H1 (cell line): ENCODE measurements around the gene APOA4. TPM values are rescaled to one million over a fixed set of nuclear protein-coding genes. Genes with fewer than 3 reads are reported as not detected.

ENCODE experiments used
- CTCF ChIA-PET: fragments of 300-600 bp; sonication (Branson Sonifier 250); formaldehyde crosslinking; loops from one replicate; lab custom pipeline; 2021; ENCODE audit not compliant: partially characterized antibody; lab: Charles Lee
- POLR2A ChIA-PET: fragments of 300-600 bp; sonication (Branson Sonifier 250); formaldehyde crosslinking; loops from one replicate; lab custom pipeline; 2021; ENCODE audit warnings: inconsistent platforms; ENCODE audit not compliant: partially characterized antibody; lab: Charles Lee
- DNase-seq, 2 experiments: peaks; one replicate each; pipeline versions ENCODE4 v3.0.0 to v3.0.0-alpha.2; 2010 to 2022; ENCODE audit warnings: low spot score in 2 of 2, low read depth in 1 of 2, mixed read lengths in 1 of 2
- FAIRE-seq: peaks from 2 replicates; lab custom pipeline; 2011; peaks lifted over from hg19 to GRCh38; lab: Jason Lieb, UNC
- H2AFZ ChIP-seq: 2 replicates; pipeline ENCODE4 v1.8.1; 2012; ENCODE audit warnings: low read length, inconsistent platforms
- H2AK5ac ChIP-seq: 2 replicates; pipeline ENCODE4 v1.6.1; 2013; ENCODE audit warnings: low read depth, low read length
- H2BK120ac ChIP-seq: replicated peaks from 2 replicates; pipeline ENCODE3; 2013; ENCODE audit warnings: low read depth, low read length, inconsistent platforms
- H2BK12ac ChIP-seq: 2 replicates; pipeline ENCODE4 v1.6.1; 2013; ENCODE audit warnings: low read depth, low read length
- H2BK15ac ChIP-seq: 2 replicates; pipeline ENCODE4 v1.6.1; 2013; ENCODE audit warnings: low read length
- H2BK20ac ChIP-seq: 2 replicates; pipeline ENCODE4 v1.6.1; 2013; ENCODE audit warnings: low read length
- H2BK5ac ChIP-seq: 2 replicates; pipeline ENCODE4 v1.6.1; 2013; ENCODE audit warnings: low read depth, low read length
- H3K14ac ChIP-seq: 2 replicates; pipeline ENCODE4 v1.6.1; 2013; ENCODE audit warnings: inconsistent platforms; ENCODE audit not compliant: insufficient read length
- H3K18ac ChIP-seq: 2 replicates; pipeline ENCODE4 v1.6.1; 2013; ENCODE audit warnings: low read length; ENCODE audit errors: extremely low read depth
- H3K23ac ChIP-seq: 2 replicates; pipeline ENCODE4 v1.6.1; 2013; ENCODE audit warnings: inconsistent platforms; ENCODE audit not compliant: insufficient read length
- H3K23me2 ChIP-seq: 2 replicates; pipeline ENCODE4 v1.6.1; 2013; ENCODE audit warnings: low read depth, low read length
- H3K27ac ChIP-seq: 2 replicates; pipeline ENCODE4 v1.6.1; 2011; ENCODE audit warnings: low read depth, low read length, inconsistent platforms
- H3K27me3 ChIP-seq, 4 experiments: replicated peaks in 1 of 4; 1 replicate in 1 of 4; 2 replicates in 3 of 4; pipeline versions ENCODE4 v1.6.1 to v1.8.1; 2011 to 2013; ENCODE audit warnings: low read length in 3 of 4, mild to moderate bottlenecking in 3 of 4, inconsistent platforms in 2 of 4, mixed read lengths in 2 of 4, moderate library complexity in 1 of 4; ENCODE audit not compliant: control insufficient read depth in 3 of 4, insufficient read depth in 3 of 4; ENCODE audit errors: extremely low read depth in 1 of 4
- H3K36me3 ChIP-seq, 4 experiments: 2 replicates each; pipeline versions ENCODE4 v1.6.1 to v1.8.1; 2011 to 2013; ENCODE audit warnings: mild to moderate bottlenecking in 4 of 4, low read length in 3 of 4, moderate library complexity in 2 of 4, control low read depth in 1 of 4, inconsistent platforms in 1 of 4; ENCODE audit not compliant: insufficient read depth in 4 of 4, control insufficient read depth in 2 of 4
- H3K4ac ChIP-seq: replicated peaks from 2 replicates; pipeline ENCODE3; 2013; ENCODE audit warnings: low read length, low read depth, mixed read lengths, inconsistent platforms; ENCODE audit not compliant: insufficient read length
- H3K4me1 ChIP-seq, 4 experiments: replicated peaks in 1 of 4; 1 replicate in 1 of 4; 2 replicates in 3 of 4; pipeline versions ENCODE4 v1.6.1 to v1.8.1; 2011 to 2013; ENCODE audit warnings: low read length in 3 of 4, inconsistent platforms in 2 of 4, mixed read lengths in 1 of 4; ENCODE audit not compliant: insufficient read depth in 4 of 4, control insufficient read depth in 3 of 4
- H3K4me2 ChIP-seq, 2 experiments: 2 replicates each; pipeline versions ENCODE4 v1.6.1 to v1.8.1; 2011 to 2013; ENCODE audit warnings: low read depth in 2 of 2, low read length in 2 of 2, control low read depth in 1 of 2, inconsistent platforms in 1 of 2, mild to moderate bottlenecking in 1 of 2; ENCODE audit not compliant: insufficient read depth in 1 of 2
- H3K4me3 ChIP-seq, 4 experiments: fragments of 200-600, 300-600 bp in 1 of 4; sonication (generic), shearing (Covaris generic), sonication (Bioruptor Twin) in 1 of 4; 2 replicates each; pipeline versions ENCODE4 v1.5.1 to v1.8.1; 2011 to 2016; ENCODE audit warnings: low read length in 4 of 4, low read depth in 3 of 4, control low read depth in 2 of 4, inconsistent platforms in 2 of 4, mild to moderate bottlenecking in 2 of 4, mixed read lengths in 1 of 4, moderate library complexity in 1 of 4; ENCODE audit not compliant: insufficient read depth in 2 of 4; ENCODE audit errors: extremely low read depth in 1 of 4
- H3K56ac ChIP-seq: replicated peaks from 2 replicates; pipeline ENCODE3; 2013; ENCODE audit warnings: low read depth, mild to moderate bottlenecking, mixed read lengths, low read length, inconsistent platforms; ENCODE audit not compliant: insufficient read length
- H3K79me1 ChIP-seq: 2 replicates; pipeline ENCODE4 v1.6.1; 2013; ENCODE audit warnings: low read depth, low read length, control low read depth
- H3K79me2 ChIP-seq, 2 experiments: 2 replicates each; pipeline versions ENCODE4 v1.6.1 to v1.8.1; 2012 to 2013; ENCODE audit warnings: low read length in 2 of 2, mild to moderate bottlenecking in 2 of 2, inconsistent platforms in 1 of 2; ENCODE audit not compliant: insufficient read depth in 2 of 2, control insufficient read depth in 1 of 2
- H3K9ac ChIP-seq, 4 experiments: replicated peaks in 1 of 4; 1 replicate in 1 of 4; 2 replicates in 3 of 4; pipeline versions ENCODE4 v1.6.1 to v1.8.1; 2011 to 2013; ENCODE audit warnings: low read depth in 3 of 4, low read length in 3 of 4, control low read depth in 2 of 4, mild to moderate bottlenecking in 2 of 4, moderate library complexity in 2 of 4, inconsistent platforms in 1 of 4; ENCODE audit errors: extremely low read depth in 1 of 4
- H3K9me3 ChIP-seq, 2 experiments: 2 replicates each; pipeline versions ENCODE4 v1.6.1 to v1.8.1; 2012 to 2013; ENCODE audit warnings: mild to moderate bottlenecking in 2 of 2, moderate library complexity in 2 of 2, control low read depth in 1 of 2, inconsistent platforms in 1 of 2, low read depth in 1 of 2, low read length in 1 of 2, mixed read lengths in 1 of 2; ENCODE audit not compliant: insufficient read depth in 2 of 2
- H4K20me1 ChIP-seq, 2 experiments: replicated peaks in 1 of 2; 2 replicates each; pipeline versions ENCODE3 to v1.8.1; 2011 to 2013; ENCODE audit warnings: inconsistent platforms in 2 of 2, low read length in 2 of 2, mild to moderate bottlenecking in 1 of 2; ENCODE audit not compliant: insufficient read depth in 2 of 2, control insufficient read depth in 1 of 2
- H4K5ac ChIP-seq: 2 replicates; pipeline ENCODE4 v1.6.1; 2013; ENCODE audit warnings: low read length, low read depth, mixed read lengths, inconsistent platforms; ENCODE audit not compliant: insufficient read length
- H4K8ac ChIP-seq: 2 replicates; pipeline ENCODE4 v1.8.0; 2013; ENCODE audit warnings: mild to moderate bottlenecking, moderate library complexity, low read length, inconsistent platforms; ENCODE audit not compliant: insufficient read depth; ENCODE audit errors: extremely low read depth
- H4K91ac ChIP-seq: replicated peaks from 2 replicates; pipeline ENCODE3; 2013; ENCODE audit warnings: low read length, mixed read lengths, inconsistent platforms; ENCODE audit not compliant: insufficient read length
- JUN ChIP-seq: IDR thresholded peaks from 2 replicates; pipeline ENCODE4 v1.6.1; 2011; ENCODE audit warnings: low read depth, mild to moderate bottlenecking, improper control_type of control experiment, low read length
- WGBS, 2 experiments: shearing (Covaris generic) in 1 of 2; methylation state at CpG; one replicate each; pipeline versions ENCODE4 v1.1.6 to v1.1.7; 2013 to 2015; ENCODE audit warnings: low lambda C conversion rate in 2 of 2, mixed read lengths in 2 of 2, inconsistent platforms in 1 of 2, low coverage in 1 of 2, missing lambda C conversion rate in 1 of 2; ENCODE audit not compliant: insufficient replicate concordance in 2 of 2, insufficient coverage in 1 of 2, insufficient read length in 1 of 2; ENCODE audit errors: extremely low coverage in 1 of 2, missing lambda C conversion rate in 1 of 2; 5-methylcytosine and 5-hydroxymethylcytosine counted together
- polyA plus RNA-seq, 7 experiments: library from polyadenylated mRNA; depleted of rRNA in 3 of 7; stranded (reverse) in 5 of 7; unstranded in 2 of 7; fragments of >200 nt in 5 of 7; fragments of 200-250 nt in 2 of 7; gene quantifications; 1 replicate in 5 of 7; 2 replicates in 1 of 7; 4 replicates in 1 of 7; pipeline versions ENCODE4 v1.2.1 to v1.2.3, GENCODE V29; 2011 to 2013; ENCODE audit warnings: missing spikeins in 2 of 7, mixed read lengths in 2 of 7
- total RNA-seq: library from RNA; stranded (reverse); fragmentation: NEBNext Ultra II Directional; extraction: Animal tissue kit (Norgen Biotek cat#: 25700); gene quantifications from 2 replicates; pipeline ENCODE4 v1.2.1, GENCODE V29; 2021

Gene APOA4
- total and polyA plus RNA-seq, 2 of the 8 experiments (the other 6 are each of a cell fraction or from before 2014, with no cell fraction given), result not detected

GRCh38 chr11:116827461-116827860 lies 4.4 kb upstream of the APOA4 start:
- DNase-seq, result no peak
- Histone ChIP-seq H3K14ac (no peak overlapping the region), H3K4ac (no peak overlapping the region), H2AK5ac (no peak overlapping the region), H3K18ac (no peak overlapping the region), H2BK5ac (no peak overlapping the region), H3K36me3 (no peaks in the 10 kb centered on the region), H3K79me2 (no peaks in the 10 kb centered on the region), H4K8ac (no peak overlapping the region), H2AFZ (no peak overlapping the region), H3K4me1 (no peaks in the 10 kb centered on the region), H3K9ac (no peak overlapping the region), H4K91ac (no peak overlapping the region), H3K23ac (no peak overlapping the region), H3K4me3 (no peak overlapping the region), H3K4me2 (no peak overlapping the region), H3K27ac (no peak overlapping the region), H2BK12ac (no peak overlapping the region), H3K27me3 (no peaks in the 10 kb centered on the region), H4K5ac (no peak overlapping the region), H2BK15ac (no peak overlapping the region), H3K79me1 (no peaks in the 10 kb centered on the region), H3K56ac (no peak overlapping the region), H2BK120ac (no peak overlapping the region), H2BK20ac (no peak overlapping the region), H3K23me2 (no peaks in the 10 kb centered on the region), H4K20me1 (no peaks in the 10 kb centered on the region), H3K9me3 (no peaks in the 10 kb centered on the region; a peak in 1 of 4 replicates)
- no peak for TF ChIP-seq JUN
- POLR2A ChIA-PET, result no interaction called here
- CTCF ChIA-PET, result interaction anchor here (1.5 to 2.4 kb wide), 2 partner anchors 10 to 37 kb away, joined by 4 to 15 read pairs; partner anchors contain the start of genes APOA1 and APOA5
- FAIRE-seq, result no peak
- 91% methylated on average over 6 of the region's 6 CpGs; no CpG with 5 or more reads in 1 of the 2 experiments for WGBS, 2 experiments
